Measurements from ENCODE around the gene ALPP.

- TF ChIP-seq ATF3 (CRISPR knock-in tag; conservative IDR thresholded peaks at IDR 0.05) (no peak), ATF1 (CRISPR knock-in tag; IDR thresholded peaks at IDR 0.05) (no peak), CTCF (IDR thresholded peaks at IDR 0.05) (no peak), USF2 (CRISPR knock-in tag; IDR thresholded peaks at IDR 0.05) (no peak), NR2C2 (CRISPR knock-in tag; IDR thresholded peaks at IDR 0.05) (no peak), MAX (CRISPR knock-in tag; IDR thresholded peaks at IDR 0.05) (no peak), NFE2L1 (CRISPR knock-in tag; IDR thresholded peaks at IDR 0.05) (no peak), MXD4 (CRISPR knock-in tag; IDR thresholded peaks at IDR 0.05; ENCODE audit: borderline replicate concordance) (no peak), MLX (CRISPR knock-in tag; IDR thresholded peaks at IDR 0.05) (no peak), ATF2 (CRISPR knock-in tag; IDR thresholded peaks at IDR 0.05; ENCODE audit: borderline replicate concordance, low read depth) (no peak), AFF4 (CRISPR knock-in tag; IDR thresholded peaks at IDR 0.05; ENCODE audit: borderline replicate concordance) (no peak), ZBTB43 (CRISPR knock-in tag; IDR thresholded peaks at IDR 0.05) (no peak), E2F1 (CRISPR knock-in tag; IDR thresholded peaks at IDR 0.05) (no peak), IRF1 (CRISPR knock-in tag; IDR thresholded peaks at IDR 0.05) (no peak)
These were observed 27.5 kb downstream of the ALPP start for GRCh38 chr2:232405943-232406510.
